UCSD-AML1 (cell line): ENCODE measurements around the gene THAP12.
"Not testable (repeated sequence)": the region's sequence is repeated elsewhere in the genome, so short reads cannot be mapped to it uniquely, and the experiment has no call there.

ENCODE experiments used
- DNase-seq: peaks from one replicate; lab custom pipeline; 2025; ENCODE audit not compliant: unreplicated experiment; lab: John Stamatoyannopoulos, UW

THAP12 gene

GRCh38 chr11:76329084-76329648 lies 51.8 kb downstream of the THAP12 start:
- no peak for DNase-seq

- DNase-seq, result no peak
These were observed 53.1 kb downstream of the THAP12 start for GRCh38 chr11:76327756-76328388.

GRCh38 chr11:76327202-76327601 lies 53.7 kb downstream of the THAP12 start:
- DNase-seq, result no peak

GRCh38 chr11:76325185-76325584 lies 55.7 kb downstream of the THAP12 start:
- no peak for DNase-seq

GRCh38 chr11:76323804-76324203 lies 57.1 kb downstream of the THAP12 start:
- no peak for DNase-seq

- not testable (repeated sequence) for DNase-seq
These were observed 57.6 kb downstream of the THAP12 start for GRCh38 chr11:76323375-76323774.

GRCh38 chr11:76322942-76323341 lies 58.0 kb downstream of the THAP12 start:
- no peak for DNase-seq

GRCh38 chr11:76322540-76322939 lies 58.4 kb downstream of the THAP12 start:
- no peak for DNase-seq

- DNase-seq, result no peak
These were observed 59.0 kb downstream of the THAP12 start for GRCh38 chr11:76321820-76322524.

- DNase-seq, result no peak
These were observed 59.6 kb downstream of the THAP12 start for GRCh38 chr11:76321340-76321739.

GRCh38 chr11:76320929-76321328 lies 60.0 kb downstream of the THAP12 start:
- DNase-seq, result no peak

- DNase-seq, result not testable (repeated sequence)
These were observed 61.1 kb downstream of the THAP12 start for GRCh38 chr11:76319798-76320197.

GRCh38 chr11:76318744-76319384 lies 62.1 kb downstream of the THAP12 start:
- DNase-seq, result peak; percentile 79

- DNase-seq, result no peak
These were observed 63.6 kb downstream of the THAP12 start for GRCh38 chr11:76317296-76317695.

- DNase-seq, result no peak
These were observed 64.2 kb downstream of the THAP12 start for GRCh38 chr11:76316726-76317125.

GRCh38 chr11:76315182-76315853 lies 65.6 kb downstream of the THAP12 start:
- DNase-seq, result no peak

- no peak for DNase-seq
These were observed 66.2 kb downstream of the THAP12 start for GRCh38 chr11:76314741-76315090.

GRCh38 chr11:76313913-76314740 lies 66.8 kb downstream of the THAP12 start:
- no peak for DNase-seq

- DNase-seq, result no peak
These were observed 67.7 kb downstream of the THAP12 start for GRCh38 chr11:76313271-76313670.

GRCh38 chr11:76310832-76311595 lies 69.9 kb downstream of the THAP12 start:
- no peak for DNase-seq
